GM06990 (cell line): Measurements from ENCODE around the gene ZMIZ2.

Source experiments
- DNase-seq: peaks from one replicate; pipeline ENCODE4 v3.0.0-alpha.2; 2011; ENCODE audit not compliant: insufficient read length; ENCODE audit errors: extremely low read depth
- H3K27me3 ChIP-seq: replicated peaks from 2 replicates; pipeline ENCODE4 v1.6.0; 2011; ENCODE audit warnings: low read length; ENCODE audit not compliant: control insufficient read depth, insufficient read depth
- H3K36me3 ChIP-seq: 2 replicates; pipeline ENCODE4 v1.5.1; 2011; ENCODE audit warnings: low read length; ENCODE audit not compliant: control insufficient read depth, insufficient read depth
- H3K4me3 ChIP-seq: replicated peaks from 2 replicates; pipeline ENCODE4 v1.5.1; 2011; ENCODE audit warnings: low read depth, mild to moderate bottlenecking, control low read depth, low read length
- CTCF ChIP-seq: IDR thresholded peaks from 2 replicates; pipeline ENCODE4 v1.5.1; 2011; ENCODE audit warnings: low read length, control low read depth, mild to moderate bottlenecking, inconsistent platforms; ENCODE audit not compliant: insufficient read depth, poor library complexity, severe bottlenecking

Gene ZMIZ2

GRCh38 chr7:44706788-44707557, 41.7 kb upstream of the ZMIZ2 start:
- Histone ChIP-seq H3K4me3 (no peak overlapping the region), H3K36me3 (peaks cover 25% of the 10 kb centered on the region), H3K27me3 (no peaks in the 10 kb centered on the region)
- no peak for DNase-seq
- TF ChIP-seq CTCF = no peak

- DNase-seq = no peak
- Histone ChIP-seq H3K4me3 (no peak overlapping the region), H3K36me3 (peaks cover 22% of the 10 kb centered on the region), H3K27me3 (no peaks in the 10 kb centered on the region)
- TF ChIP-seq CTCF = no peak
Observed at GRCh38 chr7:44707558-44708230, 41.0 kb upstream of the ZMIZ2 start.

- Histone ChIP-seq H3K4me3 (no peak overlapping the region), H3K36me3 (peaks cover 22% of the 10 kb centered on the region), H3K27me3 (no peaks in the 10 kb centered on the region)
- no peak for TF ChIP-seq CTCF
- no peak for DNase-seq
Observed at GRCh38 chr7:44709011-44709915, 39.4 kb upstream of the ZMIZ2 start.

- no peak for DNase-seq
- Histone ChIP-seq H3K4me3 (no peak overlapping the region), H3K27me3 (no peaks in the 10 kb centered on the region), H3K36me3 (peaks cover 22% of the 10 kb centered on the region)
- no peak for TF ChIP-seq CTCF
Observed at GRCh38 chr7:44709945-44710596, 38.6 kb upstream of the ZMIZ2 start.

- TF ChIP-seq CTCF = no peak
Observed at GRCh38 chr7:44711528-44711927, 37.1 kb upstream of the ZMIZ2 start.

More at GRCh38 chr7:44711528-44711927, 37.1 kb upstream of the ZMIZ2 start:
- DNase-seq = no peak
- H3K27me3 ChIP-seq = no peaks in the 10 kb centered on the region
- H3K4me3 ChIP-seq = no peak overlapping the region
- H3K36me3 ChIP-seq = peaks cover 20% of the 10 kb centered on the region
